Keratinocyte (primary cell): ENCODE measurements around the gene MAML2.

Experiments used
- EZH2 ChIP-seq: IDR thresholded peaks from one replicate; pipeline ENCODE4 v1.6.1; 2012; ENCODE audit warnings: inconsistent platforms, mild to moderate bottlenecking, low read length, moderate library complexity
- TF ChIP-seq, protein P1 (sequence below), 3 experiments: IDR thresholded peaks in 1 of 3; conservative IDR thresholded peaks in 1 of 3; optimal IDR thresholded peaks in 1 of 3; 2 replicates in 2 of 3; 3 replicates in 1 of 3; pipeline versions ENCODE3 to v1.5.1; 2011; ENCODE audit warnings: low read length in 3 of 3, mild to moderate bottlenecking in 3 of 3, moderate library complexity in 2 of 3, control low read depth in 1 of 3, inconsistent platforms in 1 of 3; ENCODE audit not compliant: insufficient read depth in 2 of 3; ENCODE audit errors: extremely low read depth in 1 of 3

DNA sequence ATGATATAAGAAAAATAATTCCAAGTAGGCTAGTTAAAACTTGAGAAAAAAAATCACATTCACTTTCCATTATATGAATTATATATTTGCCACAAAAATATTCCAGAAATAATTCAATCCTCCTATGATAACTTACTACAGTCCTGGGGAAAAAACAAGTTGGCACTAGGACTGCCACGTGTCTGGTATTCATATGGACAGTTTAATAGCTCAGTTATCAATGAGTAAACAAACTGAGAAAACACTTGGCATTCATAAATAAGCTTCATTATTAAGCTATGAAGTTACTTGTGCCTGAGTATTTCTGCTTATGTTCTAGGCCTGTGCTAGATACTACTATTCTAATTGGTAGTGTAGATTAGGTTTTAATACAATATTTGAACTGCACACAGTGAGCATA lies 22.5 kb upstream of the MAML2 start:
- TF ChIP-seq, protein P1, sequence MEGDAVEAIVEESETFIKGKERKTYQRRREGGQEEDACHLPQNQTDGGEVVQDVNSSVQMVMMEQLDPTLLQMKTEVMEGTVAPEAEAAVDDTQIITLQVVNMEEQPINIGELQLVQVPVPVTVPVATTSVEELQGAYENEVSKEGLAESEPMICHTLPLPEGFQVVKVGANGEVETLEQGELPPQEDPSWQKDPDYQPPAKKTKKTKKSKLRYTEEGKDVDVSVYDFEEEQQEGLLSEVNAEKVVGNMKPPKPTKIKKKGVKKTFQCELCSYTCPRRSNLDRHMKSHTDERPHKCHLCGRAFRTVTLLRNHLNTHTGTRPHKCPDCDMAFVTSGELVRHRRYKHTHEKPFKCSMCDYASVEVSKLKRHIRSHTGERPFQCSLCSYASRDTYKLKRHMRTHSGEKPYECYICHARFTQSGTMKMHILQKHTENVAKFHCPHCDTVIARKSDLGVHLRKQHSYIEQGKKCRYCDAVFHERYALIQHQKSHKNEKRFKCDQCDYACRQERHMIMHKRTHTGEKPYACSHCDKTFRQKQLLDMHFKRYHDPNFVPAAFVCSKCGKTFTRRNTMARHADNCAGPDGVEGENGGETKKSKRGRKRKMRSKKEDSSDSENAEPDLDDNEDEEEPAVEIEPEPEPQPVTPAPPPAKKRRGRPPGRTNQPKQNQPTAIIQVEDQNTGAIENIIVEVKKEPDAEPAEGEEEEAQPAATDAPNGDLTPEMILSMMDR (optimal IDR thresholded peaks at IDR 0.05 in 1 of 3, IDR thresholded peaks at IDR 0.05 in 1 of 3, conservative IDR thresholded peaks at IDR 0.05 in 1 of 3; ENCODE audit: extremely low read depth in 1 of 3, insufficient read depth in 2 of 3, low read length in 3 of 3), result no peak
- no peak for TF ChIP-seq EZH2
